Gastrocnemius medialis (tissue), 4 donors: Measurements from ENCODE around the gene RNGTT. TPM values are rescaled to one million over a fixed set of nuclear protein-coding genes. Genes with fewer than 3 reads are reported as not detected.
A peak's percentile ranks its signal among the peaks of the same experiment; 100 is the strongest.

Experiments used
- ATAC-seq, 2 donors: fragments of 150-250 bp; one replicate each; pipeline ENCODE4 v1.9.1; 2016
- DNase-seq, 2 donors: peaks; one replicate each; pipeline ENCODE4 v3.0.0-alpha.2; 2019
- H3K27ac ChIP-seq, 4 donors: fragments of 200-600 bp; sonication (generic); 1 replicate in 1 of 4; 2 replicates in 3 of 4; pipeline ENCODE4 v1.5.1; 2016 to 2018; ENCODE audit warnings: mild to moderate bottlenecking in 2 of 4, moderate library complexity in 1 of 4
- H3K27me3 ChIP-seq, 3 donors: fragments of 200-600 bp; sonication (generic) in 2 of 3; 1 replicate in 1 of 3; 2 replicates in 2 of 3; pipeline versions ENCODE4 v1.5.1 to v1.6.0; 2016 to 2019; ENCODE audit warnings: mild to moderate bottlenecking in 1 of 3, moderate library complexity in 1 of 3
- H3K36me3 ChIP-seq, 2 donors: fragments of 200-600 bp; sonication (generic) in 1 of 2; one replicate each; pipeline ENCODE4 v1.5.1; 2017 to 2018
- H3K4me1 ChIP-seq, 2 donors: fragments of 200-600 bp; sonication (generic) in 1 of 2; one replicate each; pipeline ENCODE4 v1.5.1; 2016 to 2017; ENCODE audit warnings: mild to moderate bottlenecking in 2 of 2
- H3K4me3 ChIP-seq, 4 donors: fragments of 200-600 bp; sonication (generic) in 3 of 4; 1 replicate in 1 of 4; 2 replicates in 3 of 4; pipeline ENCODE4 v1.5.1; 2016 to 2019; ENCODE audit warnings: mild to moderate bottlenecking in 2 of 4
- H3K9me3 ChIP-seq, 3 donors: fragments of 200-600 bp; sonication (generic) in 2 of 3; 1 replicate in 1 of 3; 2 replicates in 2 of 3; pipeline ENCODE4 v1.5.1; 2016 to 2019
- CTCF ChIP-seq, 5 experiments: fragments of 450-650 bp in 3 of 5; fragments of 200-600 bp in 2 of 5; sonication (generic) in 2 of 5; IDR thresholded peaks in 4 of 5; conservative IDR thresholded peaks in 1 of 5; 1 replicate in 4 of 5; 2 replicates in 1 of 5; pipeline ENCODE4 v1.5.1; 2016 to 2019; ENCODE audit warnings: antibody characterized with exemption in 5 of 5, mild to moderate bottlenecking in 3 of 5, moderate library complexity in 3 of 5
- POLR2A ChIP-seq, 2 donors: fragments of 450-650 bp; IDR thresholded peaks; one replicate each; pipeline ENCODE4 v1.6.1; 2017; ENCODE audit warnings: antibody characterized with exemption in 2 of 2, mild to moderate bottlenecking in 2 of 2, moderate library complexity in 2 of 2
- in situ Hi-C, 4 donors: fragments of 200-750 bp; cut with MboI; loops; one replicate each; pipeline versions ENCODE4 v1.15.0 to v1.8.0; 2017; ENCODE audit warnings: low sequenced_read_pairs in 4 of 4
- intact Hi-C: fragments of 100-400 bp; cut with DNase I; formaldehyde crosslinking; loops from one replicate; pipeline ENCODE4 v1.15.1; 2023; ENCODE audit warnings: low total_unique reads
- total RNA-seq, 4 donors: library from RNA; depleted of rRNA; stranded (reverse); fragments of >200 nt; gene quantifications; one replicate each; pipeline versions ENCODE4 v1.1.0 to v1.2.3, GENCODE V29; 2016

RNGTT gene
- total RNA-seq, 4 donors from 2014 or later, result 4.9 to 11.3 (median 8.2) TPM

- ATAC-seq (no peak), DNase-seq (no peak)
- Histone ChIP-seq H3K4me1 (peaks cover 5 to 11% of the 10 kb centered on the region in 2 donors), H3K27me3 (no peaks in the 10 kb centered on the region), H3K9me3 (no peaks in the 10 kb centered on the region), H3K36me3 (no peaks in the 10 kb centered on the region), H3K4me3 (no peak overlapping the region), H3K27ac (no peak overlapping the region)
- in situ Hi-C loops, result loop anchor here in 3 of 4 donors (25.0 kb wide), 1 partner anchor 1465 kb away; no protein-coding TSS in a partner anchor
- TF ChIP-seq POLR2A (IDR thresholded peaks at IDR 0.05), result no peak
- no peak for TF ChIP-seq CTCF (IDR thresholded peaks at IDR 0.05 in 4 of 5, conservative IDR thresholded peaks at IDR 0.05 in 1 of 5)
- intact Hi-C loops, result no loop called here
These were observed 111.4 kb downstream of the RNGTT start for GRCh38 chr6:88852000-88852399.

GRCh38 chr6:88848870-88849269 lies 114.5 kb downstream of the RNGTT start:
- ATAC-seq (no peak), DNase-seq (no peak)
- intact Hi-C loops (no loop called here), in situ Hi-C loops (no loop called here)
- H3K36me3 ChIP-seq, result no peaks in the 10 kb centered on the region
- no peak overlapping the region for H3K4me3 ChIP-seq
- no peak overlapping the region for H3K27ac ChIP-seq
- H3K9me3 ChIP-seq, result no peaks in the 10 kb centered on the region
- no peaks in the 10 kb centered on the region for H3K4me1 ChIP-seq
- H3K27me3 ChIP-seq, result no peaks in the 10 kb centered on the region
- TF ChIP-seq POLR2A (IDR thresholded peaks at IDR 0.05), result no peak
- no peak for TF ChIP-seq CTCF (IDR thresholded peaks at IDR 0.05 in 4 of 5, conservative IDR thresholded peaks at IDR 0.05 in 1 of 5)

GRCh38 chr6:88843040-88843439 lies 120.4 kb downstream of the RNGTT start:
- TF ChIP-seq POLR2A (IDR thresholded peaks at IDR 0.05), result no peak
- no peak for TF ChIP-seq CTCF (IDR thresholded peaks at IDR 0.05 in 4 of 5, conservative IDR thresholded peaks at IDR 0.05 in 1 of 5)
- no peaks in the 10 kb centered on the region for H3K36me3 ChIP-seq
- no peak overlapping the region for H3K4me3 ChIP-seq
- intact Hi-C loops, result no loop called here
- DNase-seq (no peak), ATAC-seq (no peak)
- no peaks in the 10 kb centered on the region for H3K9me3 ChIP-seq
- H3K27ac ChIP-seq, result peak overlapping the region in 1 of 4 donors; percentile 14
- H3K27me3 ChIP-seq, result no peaks in the 10 kb centered on the region
- in situ Hi-C loops, result no loop called here
- no peaks in the 10 kb centered on the region for H3K4me1 ChIP-seq

DNA sequence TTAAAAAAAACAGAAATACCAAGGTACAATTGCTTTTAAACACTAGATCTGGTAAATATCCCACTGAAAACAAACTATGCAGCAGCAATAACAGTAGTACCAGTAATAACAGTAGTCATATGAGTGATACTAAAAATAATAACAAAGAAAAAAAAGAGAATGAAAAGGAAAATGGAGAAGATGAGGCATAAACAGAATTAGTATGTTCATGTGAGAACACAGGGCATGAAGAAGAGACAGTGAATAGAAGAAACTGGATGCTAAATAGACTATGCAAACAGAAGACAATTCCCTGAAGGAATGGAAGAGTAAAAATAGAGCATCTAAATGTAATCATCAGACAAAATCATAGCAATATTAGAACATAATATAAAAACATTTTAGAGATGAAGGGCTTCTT lies 121.1 kb downstream of the RNGTT start:
- no peak for ATAC-seq
- TF ChIP-seq CTCF (IDR thresholded peaks at IDR 0.05 in 4 of 5, conservative IDR thresholded peaks at IDR 0.05 in 1 of 5), result no peak

More for the DNA sequence above, 121.1 kb downstream of the RNGTT start:
- in situ Hi-C loops, result no loop called here
- no peak overlapping the region for H3K4me3 ChIP-seq
- H3K27ac ChIP-seq, result peak overlapping the region in 1 of 4 donors; percentile 14
- no peaks in the 10 kb centered on the region for H3K9me3 ChIP-seq
- H3K4me1 ChIP-seq, result no peaks in the 10 kb centered on the region
- H3K27me3 ChIP-seq, result no peaks in the 10 kb centered on the region
- no peak for DNase-seq
- no peaks in the 10 kb centered on the region for H3K36me3 ChIP-seq
- intact Hi-C loops, result no loop called here
